Cardiac muscle cell (in vitro differentiated cells and primary cell): ENCODE measurements around the gene OS9. TPM values are rescaled to one million over a fixed set of nuclear protein-coding genes. Genes with fewer than 3 reads are reported as not detected.

Source experiments
- DNase-seq, 2 donors: peaks; one replicate each; pipeline versions ENCODE4 v3.0.0 to v3.0.0-alpha.2; 2010 to 2017; ENCODE audit warnings: low read depth in 1 of 2, low spot score in 1 of 2
- H3K27ac ChIP-seq: fragments of 200-600 bp; sonication (generic); 2 replicates; pipeline ENCODE4 v1.5.1; 2016
- H3K27me3 ChIP-seq: fragments of 200-600 bp; sonication (generic); 2 replicates; pipeline ENCODE4 v1.6.0; 2016; ENCODE audit warnings: control low read depth
- H3K36me3 ChIP-seq: fragments of 200-600 bp; sonication (generic); 2 replicates; pipeline ENCODE4 v1.5.1; 2016; ENCODE audit warnings: control low read depth
- H3K4me1 ChIP-seq: fragments of 200-600 bp; sonication (generic); 2 replicates; pipeline ENCODE4 v1.8.1; 2017; ENCODE audit warnings: low read depth, mild to moderate bottlenecking, mixed run types
- H3K4me3 ChIP-seq: fragments of 200-600 bp; sonication (generic); 2 replicates; pipeline ENCODE4 v1.5.1; 2016; ENCODE audit warnings: mild to moderate bottlenecking
- H3K9me3 ChIP-seq: fragments of 200-600 bp; sonication (generic); 2 replicates; pipeline ENCODE4 v1.5.1; 2017; ENCODE audit warnings: low read depth, mild to moderate bottlenecking, control low read depth
- CTCF ChIP-seq: IDR thresholded peaks from 2 replicates; pipeline ENCODE4 v1.5.1; 2012; ENCODE audit warnings: low read depth, mild to moderate bottlenecking, low read length
- polyA plus RNA-seq: library from polyadenylated mRNA; unstranded; fragments of >200 nt; fragmentation: Nextera tagmentation; extraction: Ambion mirVana; gene quantifications from 2 replicates; pipeline ENCODE4 v1.2.1, GENCODE V29; 2016
- total RNA-seq: library from RNA; depleted of rRNA; stranded (reverse); fragments of >200 nt; gene quantifications from 2 replicates; pipeline ENCODE4 v1.2.3, GENCODE V29; 2016

The OS9 gene
- total and polyA plus RNA-seq, 2 experiments from 2014 or later, result 134 to 182 TPM

DNA sequence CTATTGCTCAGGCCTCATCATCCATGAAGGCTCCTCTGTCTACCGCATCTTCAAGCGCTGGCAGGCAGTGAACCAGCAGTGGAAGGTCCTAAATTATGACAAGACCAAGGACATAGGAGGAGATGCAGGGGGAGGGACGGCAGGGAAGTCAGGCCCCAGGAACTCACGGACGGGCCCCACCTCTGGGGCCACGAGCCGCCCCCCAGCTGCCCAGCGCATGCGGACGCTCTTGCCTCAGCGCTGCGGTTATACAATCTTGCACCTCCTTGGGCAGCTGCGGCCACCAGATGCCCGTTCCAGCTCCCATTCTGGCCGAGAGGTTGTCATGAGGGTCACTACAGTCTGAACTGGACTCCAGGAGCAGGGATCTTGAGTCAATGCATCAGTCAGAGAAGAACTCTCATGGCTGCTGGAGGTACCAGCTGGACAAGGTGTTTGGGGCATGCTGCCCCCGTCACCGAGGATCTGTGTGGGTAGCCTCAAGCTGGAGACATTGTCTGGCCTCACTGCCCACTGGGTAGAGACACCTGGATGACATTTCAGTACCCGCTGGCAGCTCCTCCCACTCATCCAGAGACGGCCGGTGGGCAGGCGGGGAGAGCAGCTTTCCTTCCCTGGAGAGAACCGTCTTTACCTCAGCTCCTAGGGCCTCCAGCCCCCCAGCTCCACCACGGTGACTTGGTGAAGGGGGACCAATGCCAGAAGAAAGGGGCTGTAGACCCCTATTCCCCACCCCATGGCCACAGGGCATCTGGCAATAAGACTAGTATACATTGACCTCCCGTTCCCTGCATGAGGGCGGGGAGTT, 64.8 kb downstream of the OS9 start:
- Histone ChIP-seq H3K36me3 (peaks cover 7% of the 10 kb centered on the region), H3K27me3 (peaks cover 46% of the 10 kb centered on the region), H3K4me1 (peaks cover 8% of the 10 kb centered on the region), H3K9me3 (no peaks in the 10 kb centered on the region), H3K27ac (no peak overlapping the region), H3K4me3 (no peak overlapping the region)
- TF ChIP-seq CTCF, result no peak
- DNase-seq, result no peak

- no peaks in the 10 kb centered on the region for H3K9me3 ChIP-seq
- H3K4me1 ChIP-seq, result peaks cover 8% of the 10 kb centered on the region
- TF ChIP-seq CTCF, result peak; percentile 48
- peaks cover 7% of the 10 kb centered on the region for H3K36me3 ChIP-seq
- DNase-seq, result peak in 1 of 2 donors; percentile 42
- H3K27me3 ChIP-seq, result peaks cover 54% of the 10 kb centered on the region
- H3K4me3 ChIP-seq, result no peak overlapping the region
- H3K27ac ChIP-seq, result no peak overlapping the region
These were observed 65.5 kb downstream of the OS9 start for GRCh38 chr12:57759360-57759980.

DNA sequence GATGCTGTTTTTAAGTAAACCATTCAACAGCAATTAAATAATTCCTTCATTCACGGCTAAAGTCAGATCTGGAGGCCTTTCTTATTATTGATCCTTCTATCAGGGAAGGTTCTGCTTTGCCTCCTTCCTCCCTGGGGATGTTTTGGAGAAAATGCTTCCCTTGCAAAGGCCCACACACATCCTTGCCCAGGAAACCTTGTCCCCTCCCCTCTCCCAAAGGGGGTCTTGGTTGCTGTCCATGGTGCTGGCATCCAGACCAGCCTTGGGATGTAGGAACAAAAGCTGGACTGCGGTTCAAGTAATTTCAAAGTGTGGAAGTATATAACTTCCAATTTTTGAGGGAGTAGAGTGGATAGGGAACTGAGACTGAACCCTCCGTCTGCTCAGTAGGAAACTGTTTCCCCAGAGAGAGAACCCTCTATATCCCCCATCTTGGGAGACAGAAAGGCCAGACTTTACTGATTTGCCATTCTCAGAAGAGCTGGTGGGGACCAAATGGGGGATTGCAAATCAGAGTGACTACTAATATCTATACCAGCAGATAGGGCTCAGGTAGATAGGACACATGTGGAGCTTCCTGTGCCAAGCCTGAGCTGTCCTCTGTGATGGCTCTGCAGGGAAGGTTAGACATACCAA, 66.5 kb downstream of the OS9 start:
- Histone ChIP-seq H3K4me1 (peaks cover 8% of the 10 kb centered on the region), H3K27ac (no peak overlapping the region), H3K27me3 (peaks cover 64% of the 10 kb centered on the region), H3K36me3 (peaks cover 7% of the 10 kb centered on the region), H3K9me3 (no peaks in the 10 kb centered on the region), H3K4me3 (no peak overlapping the region)
- TF ChIP-seq CTCF, result no peak
- DNase-seq, result peak in 1 of 2 donors; percentile 78

GRCh38 chr12:57761391-57761998, 67.6 kb downstream of the OS9 start:
- Histone ChIP-seq H3K36me3 (peaks cover 7% of the 10 kb centered on the region), H3K4me3 (no peak overlapping the region), H3K27ac (no peak overlapping the region), H3K4me1 (peaks cover 3% of the 10 kb centered on the region), H3K9me3 (no peaks in the 10 kb centered on the region), H3K27me3 (peaks cover 65% of the 10 kb centered on the region)
- TF ChIP-seq CTCF, result no peak
- no peak for DNase-seq

DNA sequence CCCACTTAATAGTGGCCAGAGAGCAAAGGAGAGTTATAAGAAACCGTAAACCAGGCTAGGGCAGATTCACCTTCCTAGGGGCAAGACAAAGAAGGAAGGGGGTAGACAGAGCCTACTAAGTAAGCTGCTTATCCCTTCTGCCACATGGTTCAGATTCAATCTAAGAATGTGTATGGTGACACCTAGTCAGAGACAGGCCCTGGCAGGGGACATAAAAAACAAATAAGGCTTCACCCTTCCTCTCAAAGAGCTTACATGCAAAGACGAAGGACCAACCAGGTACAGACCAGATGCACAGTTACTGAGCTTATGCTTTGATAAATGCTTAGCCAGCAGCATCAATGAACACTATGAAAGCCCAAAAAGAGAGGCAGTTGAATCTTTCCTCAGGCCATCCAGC, 68.5 kb downstream of the OS9 start:
- Histone ChIP-seq H3K9me3 (no peaks in the 10 kb centered on the region), H3K27me3 (peaks cover 69% of the 10 kb centered on the region), H3K4me1 (no peaks in the 10 kb centered on the region), H3K27ac (no peak overlapping the region), H3K36me3 (peaks cover 7% of the 10 kb centered on the region), H3K4me3 (no peak overlapping the region)
- TF ChIP-seq CTCF, result no peak
- no peak for DNase-seq
